Measurements from ENCODE around the gene CCDC9B.

CCDC9B gene

DNA sequence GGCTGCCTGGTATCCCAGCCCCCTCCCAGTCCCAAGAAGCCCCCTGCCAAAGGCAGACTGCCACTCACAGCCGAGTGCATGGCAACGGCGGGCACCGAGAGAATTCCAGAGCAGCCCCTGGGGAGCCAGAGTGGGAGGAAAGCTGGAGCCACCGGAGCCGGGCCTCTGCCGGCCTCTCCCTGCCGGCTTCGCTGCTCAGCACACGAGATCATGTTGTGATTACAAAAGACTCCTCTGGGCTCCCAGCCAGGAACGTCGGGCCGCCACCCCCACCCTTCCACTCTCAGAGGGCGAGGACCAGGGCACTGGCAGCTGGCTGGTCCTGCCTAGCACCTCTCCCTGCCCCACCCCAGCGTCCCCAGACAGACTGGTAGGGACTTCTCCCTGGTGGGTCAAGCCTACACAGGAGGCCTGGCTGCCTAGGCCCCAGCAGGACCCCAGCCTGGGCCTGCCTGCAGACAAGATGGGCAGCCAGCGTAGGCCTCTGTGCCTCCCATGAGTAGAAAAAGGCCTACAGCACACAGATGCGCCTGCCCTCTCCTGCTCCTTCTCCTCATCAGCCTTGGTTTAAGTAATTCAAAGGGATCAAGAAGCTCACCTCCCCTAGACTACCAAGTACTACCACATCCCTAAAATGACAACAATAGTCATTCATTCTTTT, at the start of gene CCDC9B:
Gene CCDC9B, minus strand, starts transcription at position 200 of the 661 bp plus-strand sequence. Its CDS starts 120 bp downstream, at position 80.
- DNase-seq, result peak; percentile 83

DNA sequence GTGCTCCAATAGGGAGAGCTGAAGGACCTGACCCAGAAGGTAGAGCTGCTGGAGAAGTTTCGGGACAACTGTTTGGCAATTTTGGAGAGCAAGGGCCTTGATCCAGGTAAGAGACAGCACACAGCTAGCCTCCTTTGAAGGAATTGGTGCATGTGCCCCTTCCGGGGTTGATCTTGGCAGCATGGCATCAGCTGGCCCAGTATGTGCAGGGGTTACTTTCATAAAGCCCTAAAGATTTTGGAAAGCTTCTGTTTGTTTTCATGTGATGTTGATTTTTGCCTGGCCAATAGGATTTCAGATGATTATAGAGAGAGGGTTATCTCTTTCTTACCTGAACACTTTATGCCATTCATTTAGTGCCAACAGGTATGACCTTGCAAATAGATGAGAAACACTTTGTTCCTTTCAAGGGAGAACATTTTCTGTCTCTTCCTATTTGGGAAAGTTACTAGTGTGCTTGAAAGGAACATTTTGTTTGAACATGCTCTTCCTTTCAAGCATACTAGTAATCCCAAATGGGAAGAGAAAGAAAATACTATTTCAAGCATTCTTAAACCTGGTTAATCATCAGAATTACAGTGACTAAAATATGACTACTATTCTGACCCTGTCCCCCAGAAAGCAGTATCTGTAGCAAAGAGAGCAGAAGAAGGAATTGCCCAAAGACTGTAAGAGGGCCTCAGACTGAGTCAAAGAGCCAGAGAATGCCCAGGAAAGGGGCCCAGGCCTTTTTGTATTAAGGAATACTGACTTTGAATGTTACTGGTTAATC, 49.3 kb upstream of the CCDC9B start:
- no peak for DNase-seq

DNA sequence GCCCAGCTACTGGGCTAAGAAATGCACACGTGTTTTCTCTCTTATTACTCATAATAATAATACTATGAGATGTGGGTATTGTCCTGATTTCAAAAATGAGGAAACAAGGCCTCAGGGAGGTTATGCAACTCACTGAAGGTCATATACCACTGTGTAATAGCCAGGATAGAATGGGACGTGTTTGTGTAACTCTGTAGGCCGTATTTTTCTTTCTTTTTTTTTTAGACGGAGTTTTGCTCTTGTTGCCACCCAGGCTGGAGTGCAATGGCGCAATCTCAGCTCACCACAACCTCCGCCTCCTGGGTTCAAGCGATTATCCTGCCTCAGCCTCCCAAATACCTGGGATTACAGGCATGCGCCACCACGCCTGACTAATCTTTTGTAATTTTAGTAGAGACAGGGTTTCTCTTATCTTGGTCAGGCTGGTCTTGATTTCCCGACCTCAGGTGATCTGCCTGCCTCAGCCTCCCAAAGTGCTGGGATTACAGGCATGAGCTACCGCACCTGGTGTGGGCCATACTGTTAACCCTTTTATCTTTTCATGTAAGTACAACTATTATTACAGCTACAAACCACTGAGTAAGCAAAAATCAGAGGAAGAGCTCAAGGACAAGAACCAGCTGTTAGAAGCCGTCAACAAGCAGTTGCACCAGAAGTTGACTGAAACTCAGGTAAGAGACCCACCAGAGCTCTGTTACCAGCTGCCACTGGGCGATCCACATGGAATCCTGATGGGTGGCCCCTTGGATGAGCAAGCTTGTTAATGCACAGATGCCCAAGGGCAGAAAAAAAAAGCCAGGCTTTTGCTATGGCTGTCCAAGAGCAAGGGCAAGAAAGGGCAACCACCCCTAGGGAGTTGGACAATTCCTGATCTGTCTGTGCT, 48.4 kb upstream of the CCDC9B start:
- no peak for DNase-seq

DNA sequence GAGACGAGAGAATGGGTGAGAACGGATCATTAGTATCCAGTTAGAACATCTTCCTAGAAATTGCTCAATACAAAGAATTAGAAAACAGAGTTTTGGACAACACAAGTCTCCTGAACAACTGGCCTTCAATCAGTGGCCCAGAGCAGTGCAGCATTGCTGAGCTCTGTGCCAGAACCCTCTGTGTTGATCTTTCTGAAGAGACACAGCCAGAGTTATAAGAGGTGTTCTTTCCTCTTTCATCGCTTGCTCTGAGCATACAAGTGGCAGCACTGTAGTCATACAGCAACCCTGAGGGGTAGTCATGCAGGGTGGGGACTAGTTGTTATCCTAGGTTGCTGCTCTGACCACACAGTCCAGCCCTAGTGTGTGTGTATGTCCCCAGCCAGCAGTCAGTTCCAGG, 45.7 kb upstream of the CCDC9B start:
- DNase-seq, result no peak

DNA sequence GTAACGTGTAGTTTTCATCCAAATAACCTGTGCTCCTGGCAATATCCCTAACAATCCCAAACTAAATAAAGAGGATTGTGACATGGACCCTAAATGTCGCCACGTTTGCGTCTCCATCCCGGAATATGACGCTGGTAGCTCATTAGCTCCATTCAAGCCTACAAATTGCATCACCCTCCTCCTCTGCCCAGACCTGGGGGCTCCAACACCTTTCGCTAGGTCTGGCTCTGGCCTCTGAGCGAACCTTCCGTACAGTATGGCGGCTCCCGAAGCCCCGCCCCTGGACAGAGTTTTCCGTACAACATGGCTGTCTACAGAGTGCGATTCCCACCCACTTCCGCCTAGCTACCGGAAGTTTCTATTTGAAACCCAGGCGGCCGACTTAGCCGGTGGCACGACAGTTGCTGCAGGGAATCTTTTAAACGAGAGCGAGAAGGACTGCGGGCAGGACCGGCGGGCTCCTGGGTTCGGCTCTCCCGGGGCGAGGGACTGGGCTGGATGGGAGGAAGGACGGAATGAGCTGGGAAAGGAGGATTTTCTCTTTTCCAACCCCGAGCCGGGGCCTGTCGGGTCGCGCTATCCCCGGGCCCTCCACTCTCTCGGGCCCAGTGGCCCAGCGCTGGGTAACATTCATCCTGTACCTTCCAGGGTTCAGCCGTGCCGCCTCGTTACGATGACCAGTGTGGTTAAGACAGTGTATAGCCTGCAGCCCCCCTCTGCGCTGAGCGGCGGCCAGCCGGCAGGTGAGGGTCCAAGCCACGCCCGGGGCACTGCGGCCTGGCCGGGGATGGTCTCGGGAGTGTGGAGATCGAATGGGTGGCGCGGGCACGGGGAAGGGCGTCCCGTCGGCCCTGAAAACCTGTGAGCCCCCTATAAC, 42.1 kb upstream of the CCDC9B start, which contains the start of gene KNSTRN:
Gene KNSTRN, plus strand, starts transcription at position 142 of the 877 bp plus-strand sequence. Its CDS starts 115 bp downstream, at position 257.
- peak; percentile 90 for DNase-seq

DNA sequence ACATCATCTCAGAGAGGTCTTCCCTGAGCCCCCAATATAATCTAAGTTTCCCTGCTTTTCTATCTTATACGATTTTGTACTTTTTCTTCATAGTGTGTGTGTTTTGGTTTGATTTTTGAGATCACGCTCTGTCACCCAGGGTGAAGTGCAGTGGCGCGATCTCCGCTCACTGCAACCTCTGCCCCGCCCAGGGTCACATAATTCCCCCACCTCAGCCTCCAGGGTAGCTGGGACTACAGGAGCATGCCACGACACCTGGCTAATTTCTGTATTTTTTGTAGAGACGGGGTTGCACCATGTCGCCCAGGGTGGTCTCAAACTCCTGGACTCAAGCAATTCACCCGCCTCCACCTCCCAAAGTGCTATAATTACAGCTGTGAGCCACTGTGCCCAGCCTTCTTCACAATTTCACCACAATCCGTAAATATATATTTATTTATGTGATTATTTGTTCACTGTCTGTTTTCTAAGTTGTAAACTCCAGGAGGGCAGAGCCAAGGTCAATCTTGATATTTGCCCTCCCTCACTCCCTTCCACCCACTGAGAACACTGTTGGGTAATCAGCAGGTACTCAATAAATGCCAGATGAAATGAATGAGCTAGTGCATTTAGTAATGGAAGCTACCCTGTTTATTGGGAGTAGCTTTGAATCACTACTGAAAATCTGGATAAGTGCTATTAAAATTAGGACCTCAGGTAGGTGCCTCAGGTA, 41.2 kb upstream of the CCDC9B start:
- DNase-seq, result no peak

DNA sequence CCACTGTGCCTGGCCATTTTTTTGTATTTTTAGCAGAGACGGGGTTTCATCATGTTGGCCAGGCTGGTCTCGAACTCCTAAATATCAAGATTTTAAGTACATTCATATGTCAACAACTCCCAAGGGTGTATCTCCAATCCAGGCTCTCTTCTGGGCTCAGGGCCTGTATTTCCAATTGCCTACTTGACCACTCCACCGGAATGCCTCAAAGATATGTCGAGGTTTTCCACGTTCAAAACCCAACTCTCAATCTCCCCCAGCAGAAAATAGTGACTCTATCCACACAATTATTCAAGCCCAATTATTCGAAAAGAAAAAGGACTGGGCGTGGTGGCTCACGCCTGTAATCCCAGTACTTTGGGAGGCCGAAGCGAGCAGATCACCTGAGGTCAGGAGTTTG, 39.9 kb upstream of the CCDC9B start:
- no peak for DNase-seq

DNA sequence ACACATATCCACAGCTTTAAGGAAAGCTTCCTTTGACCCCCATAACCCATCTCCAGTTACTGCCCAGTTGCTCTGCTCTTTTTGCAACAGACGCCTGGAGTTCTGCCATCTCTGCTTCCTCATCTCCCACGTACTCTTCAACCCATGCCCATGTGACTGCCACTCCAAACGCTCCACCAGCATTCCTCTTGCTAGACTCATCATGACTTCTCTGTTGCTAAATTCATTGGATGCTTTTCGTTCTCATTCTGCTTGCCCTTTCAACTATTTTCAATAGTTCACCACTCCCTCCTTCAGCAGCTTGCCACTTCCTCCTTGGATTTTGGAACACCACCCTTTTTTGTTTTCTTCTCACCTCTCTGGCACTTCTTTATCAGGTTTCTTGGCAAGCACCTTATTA, 39.1 kb upstream of the CCDC9B start:
- DNase-seq, result peak; percentile 68

DNA sequence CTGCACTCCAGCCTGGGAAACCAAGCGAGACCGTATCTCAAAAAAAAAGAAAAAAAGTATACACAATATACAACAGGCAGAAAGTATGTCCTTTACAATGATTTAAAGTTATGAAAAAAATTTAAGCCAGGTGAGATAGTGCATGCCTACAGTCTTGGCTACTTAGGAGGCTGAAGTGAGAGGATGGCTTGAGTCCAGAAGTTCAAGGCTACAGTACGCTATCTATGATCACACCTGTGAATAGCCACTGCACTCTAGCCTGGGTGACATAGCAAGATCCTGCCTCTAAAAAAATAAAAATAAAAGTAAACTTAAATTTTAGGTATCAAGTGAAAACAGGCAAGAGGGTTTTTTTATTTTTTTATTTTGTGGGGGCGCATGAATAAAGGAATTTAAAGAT, 38.6 kb upstream of the CCDC9B start:
- DNase-seq, result no peak

DNA sequence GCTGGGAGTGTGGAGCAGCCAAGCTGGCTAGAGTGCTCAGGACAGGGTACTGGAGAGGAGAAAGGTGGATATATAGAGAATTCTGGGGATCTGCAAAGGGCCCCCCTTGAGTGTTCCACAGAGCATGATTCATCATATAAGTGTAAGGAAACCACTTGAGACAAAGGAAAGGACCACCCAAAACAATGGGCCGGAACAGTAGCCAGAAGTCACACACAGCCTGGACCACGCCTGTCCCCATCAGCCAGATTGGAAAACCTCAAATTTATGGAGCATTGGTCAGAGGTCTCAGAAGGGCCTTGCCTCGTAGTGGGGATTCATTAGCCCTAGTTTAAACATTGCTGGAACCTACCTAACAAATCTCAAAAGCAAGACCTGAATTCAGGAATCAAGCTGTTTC, 36.9 kb upstream of the CCDC9B start:
- no peak for DNase-seq

DNA sequence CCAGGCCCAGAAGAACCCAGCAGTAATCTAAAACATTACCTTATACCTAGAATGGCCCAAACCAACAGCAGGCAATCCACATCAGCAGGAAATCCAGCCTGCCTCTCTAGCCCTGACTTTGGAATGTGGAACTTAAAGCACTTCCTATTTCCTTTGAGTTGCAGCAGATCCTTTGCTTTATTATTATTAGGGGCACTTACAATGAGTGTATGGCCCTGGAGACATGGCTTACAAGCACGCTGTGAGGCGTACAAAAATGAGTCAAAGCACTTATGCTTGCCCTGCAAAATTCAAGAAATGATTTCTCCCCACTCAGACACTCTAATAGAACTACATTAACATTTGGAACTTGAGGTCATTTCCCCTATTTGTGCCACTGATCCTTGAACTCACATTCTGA, 32.2 kb upstream of the CCDC9B start:
- no peak for DNase-seq

DNA sequence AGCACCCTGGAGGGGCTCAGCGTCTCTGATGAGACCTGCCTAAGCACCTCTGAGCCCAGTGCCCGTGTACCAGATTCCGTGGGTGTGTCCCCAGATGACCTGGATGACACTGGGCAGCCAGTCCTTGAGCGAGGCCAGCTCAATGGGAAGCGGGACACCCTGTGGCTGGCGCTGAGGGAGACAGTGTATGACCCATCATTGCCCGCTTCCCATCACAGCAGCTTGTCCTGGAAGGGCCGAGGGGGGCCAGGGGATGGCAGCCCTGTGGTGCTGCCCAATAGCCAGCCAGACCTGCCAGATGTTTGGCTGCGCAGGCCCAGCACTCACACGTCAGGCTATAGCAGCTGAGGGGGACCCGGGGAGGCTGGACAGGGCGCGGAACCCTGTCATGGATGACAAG, 29.2 kb upstream of the CCDC9B start:
- no peak for DNase-seq

DNA sequence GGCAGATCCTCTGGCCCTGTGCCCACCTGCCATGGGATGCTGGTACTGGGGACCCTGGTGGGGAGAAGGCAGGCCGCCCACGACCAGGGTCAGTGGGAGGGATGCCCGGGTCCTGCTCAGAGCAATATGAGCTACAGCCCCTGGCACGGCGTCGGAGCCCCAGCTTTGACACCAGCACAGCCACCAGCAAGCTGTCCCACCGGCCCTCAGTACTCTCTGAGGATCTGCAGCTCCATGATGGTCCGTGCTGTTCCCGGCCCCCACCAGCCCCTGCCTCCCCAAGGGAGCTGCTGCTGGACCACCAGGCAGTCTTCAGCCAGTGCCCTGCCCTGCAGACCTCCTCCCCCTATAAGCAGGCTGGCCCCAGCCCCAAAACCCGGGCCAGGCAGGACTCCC, 28.7 kb upstream of the CCDC9B start:
- DNase-seq, result no peak

DNA sequence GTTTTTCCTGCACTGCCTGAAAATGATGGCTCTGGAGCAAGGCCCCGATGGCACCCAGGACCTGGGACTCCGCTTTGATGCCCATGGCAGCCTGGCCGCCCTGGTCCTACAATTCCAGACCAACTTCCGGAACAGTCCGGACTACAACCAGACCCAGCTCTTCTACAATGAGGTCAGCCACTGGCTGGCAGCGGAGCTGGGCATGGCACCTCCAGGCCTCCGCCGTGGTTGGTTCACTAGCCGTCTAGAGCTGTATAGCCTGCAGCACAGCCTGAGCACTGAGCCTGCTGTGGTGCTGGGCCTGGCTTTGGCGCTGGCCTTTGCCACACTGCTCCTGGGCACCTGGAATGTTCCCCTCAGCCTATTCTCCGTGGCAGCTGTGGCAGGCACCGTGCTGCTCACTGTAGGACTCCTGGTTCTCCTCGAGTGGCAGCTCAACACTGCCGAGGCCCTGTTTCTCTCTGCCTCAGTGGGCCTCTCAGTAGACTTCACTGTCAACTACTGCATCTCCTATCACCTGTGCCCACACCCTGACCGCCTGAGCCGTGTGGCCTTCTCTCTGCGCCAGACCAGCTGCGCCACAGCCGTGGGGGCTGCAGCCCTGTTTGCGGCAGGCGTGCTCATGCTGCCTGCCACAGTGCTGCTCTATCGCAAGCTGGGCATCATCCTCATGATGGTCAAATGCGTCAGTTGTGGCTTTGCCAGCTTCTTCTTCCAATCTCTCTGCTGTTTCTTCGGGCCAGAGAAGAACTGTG, 28.2 kb upstream of the CCDC9B start:
- DNase-seq, result no peak

DNA sequence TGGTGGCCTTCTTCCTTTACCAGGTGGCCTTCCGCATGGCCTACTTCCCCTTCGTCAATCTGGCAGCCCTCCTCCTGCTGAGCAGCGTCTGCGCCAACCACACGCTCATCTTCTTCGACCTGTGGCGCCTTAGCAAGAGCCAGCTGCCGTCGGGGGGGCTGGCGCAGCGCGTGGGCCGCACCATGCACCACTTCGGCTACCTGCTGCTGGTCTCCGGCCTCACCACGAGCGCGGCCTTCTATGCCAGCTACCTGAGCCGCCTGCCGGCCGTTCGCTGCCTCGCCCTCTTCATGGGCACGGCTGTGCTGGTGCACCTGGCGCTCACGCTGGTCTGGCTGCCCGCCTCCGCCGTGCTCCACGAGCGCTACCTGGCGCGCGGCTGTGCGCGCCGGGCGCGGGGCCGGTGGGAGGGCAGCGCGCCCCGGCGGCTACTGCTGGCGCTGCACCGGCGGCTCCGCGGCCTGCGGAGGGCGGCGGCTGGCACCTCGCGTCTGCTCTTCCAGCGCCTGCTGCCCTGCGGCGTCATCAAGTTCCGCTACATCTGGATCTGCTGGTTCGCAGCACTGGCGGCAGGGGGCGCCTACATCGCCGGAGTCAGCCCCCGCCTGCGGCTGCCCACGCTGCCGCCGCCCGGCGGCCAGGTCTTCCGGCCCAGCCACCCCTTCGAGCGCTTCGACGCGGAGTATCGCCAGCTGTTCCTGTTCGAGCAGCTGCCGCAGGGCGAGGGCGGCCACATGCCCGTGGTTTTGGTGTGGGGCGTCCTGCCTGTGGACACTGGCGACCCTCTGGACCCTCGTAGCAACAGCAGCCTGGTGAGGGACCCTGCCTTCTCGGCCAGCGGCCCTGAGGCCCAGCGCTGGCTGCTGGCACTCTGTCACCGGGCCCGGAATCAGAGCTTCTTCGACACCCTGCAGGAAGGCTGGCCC, 27.2 kb upstream of the CCDC9B start:
- peak; percentile 79 for DNase-seq

DNA sequence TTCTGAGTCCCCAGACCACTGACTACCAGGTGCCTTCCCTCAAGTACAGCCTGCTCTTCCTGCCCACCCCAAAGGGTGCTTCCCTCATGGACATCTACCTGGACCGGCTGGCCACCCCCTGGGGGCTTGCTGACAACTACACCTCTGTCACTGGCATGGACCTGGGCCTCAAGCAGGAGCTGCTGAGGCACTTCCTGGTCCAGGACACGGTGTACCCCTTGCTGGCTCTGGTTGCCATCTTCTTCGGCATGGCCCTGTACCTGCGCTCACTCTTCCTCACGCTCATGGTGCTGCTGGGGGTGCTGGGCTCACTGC, 26.6 kb upstream of the CCDC9B start:
- no peak for DNase-seq

DNA sequence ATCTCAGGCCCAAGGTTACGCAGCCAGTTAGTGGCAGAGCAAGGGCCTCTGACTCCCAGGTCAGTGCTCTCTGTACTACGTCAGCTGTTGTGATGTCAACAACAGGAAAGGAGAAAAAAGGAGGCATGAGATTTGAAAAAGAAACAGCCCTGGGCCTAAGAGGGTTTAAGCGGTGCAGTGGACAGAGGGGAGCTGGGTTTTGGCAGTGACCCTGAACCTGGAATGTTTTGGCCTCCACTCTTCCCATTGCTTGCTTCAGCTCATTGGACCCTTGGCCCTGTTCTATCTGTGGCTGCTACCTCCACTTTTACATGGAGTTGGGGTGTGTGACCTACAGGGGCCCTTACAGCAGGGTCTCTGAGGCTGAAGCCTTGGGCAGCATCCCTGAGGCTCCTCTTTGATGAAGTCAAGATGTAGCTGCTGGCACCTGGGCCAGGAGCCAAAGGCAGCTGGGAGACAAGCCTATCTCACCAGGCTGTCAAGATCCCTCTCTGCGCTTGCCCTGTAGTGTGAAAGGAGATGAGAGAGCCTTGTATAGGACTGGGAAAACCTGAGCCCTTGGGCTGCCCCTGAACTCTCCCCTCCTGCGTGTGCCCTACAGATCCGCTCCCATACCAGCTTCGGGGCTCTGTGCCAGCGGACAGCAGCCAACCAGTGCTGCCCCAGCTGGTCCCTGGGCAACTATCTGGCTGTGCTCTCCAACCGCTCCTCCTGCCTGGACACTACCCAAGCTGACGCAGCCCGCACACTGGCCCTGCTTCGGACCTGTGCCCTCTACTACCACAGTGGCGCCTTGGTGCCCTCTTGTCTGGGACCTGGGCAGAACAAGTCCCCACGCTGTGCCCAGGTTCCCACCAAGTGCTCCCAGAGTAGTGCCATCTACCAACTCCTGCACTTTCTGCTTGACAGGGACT, 26.0 kb upstream of the CCDC9B start:
- no peak for DNase-seq

DNA sequence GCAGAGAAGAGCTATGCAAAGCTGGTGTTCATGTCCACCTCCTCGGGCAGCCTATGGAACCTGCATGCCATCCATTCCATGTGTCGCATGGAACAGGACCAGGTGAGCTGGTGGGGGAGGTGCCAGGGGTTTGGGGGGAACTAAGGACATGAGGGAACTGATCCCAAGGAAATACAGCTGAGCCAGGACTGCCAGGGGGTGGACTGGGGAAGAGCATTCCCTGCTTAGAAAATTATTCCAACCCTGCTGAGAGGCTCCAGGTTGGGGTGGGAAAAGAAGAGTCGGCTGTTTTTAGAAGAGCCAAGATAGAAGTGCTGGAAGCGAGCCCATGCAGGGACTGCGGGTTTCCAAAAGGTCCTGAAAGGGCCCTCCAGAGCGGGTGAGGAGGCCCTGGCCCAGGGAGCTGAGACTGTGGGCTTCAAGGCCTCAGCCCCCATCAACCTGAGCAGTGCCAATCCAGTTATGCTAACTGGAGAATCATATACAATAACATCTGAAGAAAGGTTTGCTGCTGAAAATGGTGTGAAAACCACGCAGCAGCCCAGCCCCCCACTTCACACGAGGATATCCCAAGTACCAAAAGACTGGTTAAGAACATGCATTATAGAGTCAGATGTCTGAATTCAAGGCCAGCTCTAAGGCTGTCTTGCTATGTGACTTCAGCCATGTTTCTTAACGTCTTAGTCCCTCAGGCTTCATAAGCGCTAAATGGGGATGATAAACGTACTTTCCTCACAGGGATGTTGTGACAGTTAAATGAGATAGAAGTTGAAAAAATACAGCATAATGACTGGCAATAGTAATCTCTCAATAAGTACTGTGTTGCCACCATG, 25.1 kb upstream of the CCDC9B start:
- DNase-seq, result no peak

Measured in kidney glomerular epithelial cell (primary cell).